K562 (cell line): Measurements from ENCODE around the gene CBX8. TPM values are rescaled to one million over a fixed set of nuclear protein-coding genes. Genes with fewer than 3 reads are reported as not detected.

Experiments
- EGR1 ChIP-seq: fragments of 450-650 bp; conservative IDR thresholded peaks from 2 replicates; pipeline ENCODE4 v1.6.1; 2017; ENCODE audit warnings: mild to moderate bottlenecking
- ELF1 ChIP-seq: fragments of 200-800 bp; sonication (Bioruptor generic); IDR thresholded peaks from 2 replicates; pipeline ENCODE4 v1.6.1; 2016; ENCODE audit warnings: missing genetic modification characterization, missing compliant biosample characterization
- ELF2 ChIP-seq: fragments of 250-450 bp; sonication (Bioruptor Pico); IDR thresholded peaks from 2 replicates; pipeline ENCODE4 v1.5.0; 2021; ENCODE audit warnings: mild to moderate bottlenecking
- KDM4B ChIP-seq, 2 experiments: fragments of 450-650 bp in 1 of 2; sonication (generic) in 1 of 2; IDR thresholded peaks; 2 replicates each; pipeline ENCODE4 v1.6.1; 2016 to 2017; ENCODE audit warnings: borderline replicate concordance in 2 of 2, antibody characterized with exemption in 1 of 2, low read depth in 1 of 2, mild to moderate bottlenecking in 1 of 2
- KLF6 ChIP-seq: fragments of 250-450 bp; sonication (Bioruptor Pico); IDR thresholded peaks from 2 replicates; pipeline ENCODE4 v1.4.0; 2020; ENCODE audit warnings: mild to moderate bottlenecking, moderate library complexity, borderline replicate concordance
- NCOA6 ChIP-seq: fragments of 450-650 bp; IDR thresholded peaks from 2 replicates; pipeline ENCODE4 v1.6.1; 2017; ENCODE audit warnings: mild to moderate bottlenecking
- NFIC ChIP-seq: fragments of 450-650 bp; IDR thresholded peaks from 2 replicates; pipeline ENCODE4 v1.6.1; 2017; ENCODE audit warnings: mild to moderate bottlenecking, inconsistent platforms
- NR1H2 ChIP-seq: sonication (generic); formaldehyde crosslinking; IDR thresholded peaks from 2 replicates; pipeline ENCODE4 v1.4.0; 2020; ENCODE audit warnings: mild to moderate bottlenecking, missing genetic modification reagents
- ZBTB1 ChIP-seq: sonication (generic); formaldehyde crosslinking; IDR thresholded peaks from 2 replicates; pipeline ENCODE4 v1.8.1; 2023; ENCODE audit warnings: missing genetic modification reagents, low read depth, mild to moderate bottlenecking, borderline replicate concordance
- ZBTB7A ChIP-seq: IDR thresholded peaks from 2 replicates; pipeline ENCODE4 v1.6.1; 2011; ENCODE audit warnings: low read depth, mild to moderate bottlenecking, low read length, moderate library complexity, borderline replicate concordance; ENCODE audit not compliant: control insufficient read depth
- polyA plus RNA-seq, 8 experiments: library from polyadenylated mRNA; depleted of rRNA in 4 of 8; stranded (reverse) in 5 of 8; unstranded in 3 of 8; fragments of >200 nt; fragmentation: Nextera tagmentation in 2 of 8; fragmentation: Illumina TruSeq in 1 of 8; extraction: Ambion mirVana in 2 of 8; extraction: Trizol in 1 of 8; gene quantifications; 2 replicates each; pipeline versions ENCODE4 v1.2.1 to v1.2.3, GENCODE V29; 2011 to 2014; ENCODE audit warnings: inconsistent platforms in 1 of 8, missing spikeins in 1 of 8
- total RNA-seq, 7 experiments: library from RNA; depleted of rRNA in 6 of 7; stranded (reverse); fragments of >200 nt in 6 of 7; fragmentation: Illumina TruSeq in 2 of 7; extraction: Trizol in 2 of 7; gene quantifications; 2 replicates each; pipeline versions ENCODE4 v1.2.1 to v1.2.3, GENCODE V29; 2011 to 2021; ENCODE audit warnings: low replicate concordance in 1 of 7
- TF ChIP-seq, protein P1 (sequence below): fragments of 250-450 bp; sonication (Bioruptor Pico); IDR thresholded peaks from 2 replicates; pipeline ENCODE4 v1.8.0; 2022; ENCODE audit warnings: moderate library complexity, mild to moderate bottlenecking, inconsistent platforms
- TF ChIP-seq, protein P2 (sequence below): sonication (generic); formaldehyde crosslinking; IDR thresholded peaks from 2 replicates; pipeline ENCODE4 v1.8.1; 2023; ENCODE audit warnings: mild to moderate bottlenecking, missing genetic modification reagents
- TF ChIP-seq, protein P3 (sequence below): fragments of 450-650 bp; IDR thresholded peaks from 2 replicates; pipeline ENCODE4 v1.6.1; 2016
- TF ChIP-seq, protein P4 (sequence below): fragments of 450-650 bp; formaldehyde crosslinking; IDR thresholded peaks from 2 replicates; pipeline ENCODE4 v1.4.0; 2022; ENCODE audit warnings: missing genetic modification characterization

CBX8 gene
- total and polyA plus RNA-seq, 9 of the 15 experiments (the other 6 are each of a cell fraction or from before 2014, with no cell fraction given): 0.08 to 11.9 (median 2.6) TPM

DNA sequence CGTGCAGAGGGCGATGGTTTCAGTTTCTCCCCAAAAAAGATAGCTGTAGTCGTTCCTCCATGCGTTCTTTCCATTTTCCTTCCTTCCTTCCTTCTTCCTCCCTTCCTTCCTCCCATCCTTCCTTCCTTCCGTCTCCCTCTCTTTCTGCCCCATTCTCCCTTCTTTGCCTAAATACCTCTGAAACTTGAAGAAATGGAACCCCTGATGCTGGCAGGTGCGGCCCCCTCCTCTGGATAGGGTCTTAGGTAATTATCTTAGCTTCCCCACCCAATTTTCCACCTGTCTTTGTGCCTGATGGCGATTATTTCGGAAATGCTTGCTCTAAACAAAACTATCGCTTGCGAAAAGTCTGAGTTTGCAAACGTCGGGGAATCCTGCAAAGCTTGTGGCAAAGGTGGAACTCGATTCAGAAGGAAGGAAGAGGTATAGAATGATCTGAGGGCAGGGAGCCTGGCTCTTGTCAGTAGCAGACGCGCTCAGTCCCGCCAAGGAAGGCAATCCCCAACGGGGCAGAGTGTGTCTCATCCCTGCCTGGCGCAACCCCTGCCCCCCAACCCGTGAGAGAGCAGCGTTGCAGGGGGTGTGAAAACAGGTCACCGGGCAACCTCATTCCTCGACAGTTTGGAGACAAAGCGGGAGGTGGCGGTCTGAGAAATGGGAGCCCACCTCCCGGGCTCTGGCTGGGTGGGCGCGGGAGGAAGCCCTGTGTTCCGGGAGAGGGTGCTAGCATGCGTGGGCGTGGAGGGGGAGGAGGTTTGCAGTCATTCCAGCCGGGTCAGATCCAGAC, 2.9 kb upstream of the CBX8 start (continued):
- TF ChIP-seq, protein P1, sequence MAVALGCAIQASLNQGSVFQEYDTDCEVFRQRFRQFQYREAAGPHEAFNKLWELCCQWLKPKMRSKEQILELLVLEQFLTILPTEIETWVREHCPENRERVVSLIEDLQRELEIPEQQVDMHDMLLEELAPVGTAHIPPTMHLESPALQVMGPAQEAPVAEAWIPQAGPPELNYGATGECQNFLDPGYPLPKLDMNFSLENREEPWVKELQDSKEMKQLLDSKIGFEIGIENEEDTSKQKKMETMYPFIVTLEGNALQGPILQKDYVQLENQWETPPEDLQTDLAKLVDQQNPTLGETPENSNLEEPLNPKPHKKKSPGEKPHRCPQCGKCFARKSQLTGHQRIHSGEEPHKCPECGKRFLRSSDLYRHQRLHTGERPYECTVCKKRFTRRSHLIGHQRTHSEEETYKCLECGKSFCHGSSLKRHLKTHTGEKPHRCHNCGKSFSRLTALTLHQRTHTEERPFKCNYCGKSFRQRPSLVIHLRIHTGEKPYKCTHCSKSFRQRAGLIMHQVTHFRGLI (CRISPR knock-in tag): no peak
- no peak for TF ChIP-seq NFIC
- TF ChIP-seq, protein P2, sequence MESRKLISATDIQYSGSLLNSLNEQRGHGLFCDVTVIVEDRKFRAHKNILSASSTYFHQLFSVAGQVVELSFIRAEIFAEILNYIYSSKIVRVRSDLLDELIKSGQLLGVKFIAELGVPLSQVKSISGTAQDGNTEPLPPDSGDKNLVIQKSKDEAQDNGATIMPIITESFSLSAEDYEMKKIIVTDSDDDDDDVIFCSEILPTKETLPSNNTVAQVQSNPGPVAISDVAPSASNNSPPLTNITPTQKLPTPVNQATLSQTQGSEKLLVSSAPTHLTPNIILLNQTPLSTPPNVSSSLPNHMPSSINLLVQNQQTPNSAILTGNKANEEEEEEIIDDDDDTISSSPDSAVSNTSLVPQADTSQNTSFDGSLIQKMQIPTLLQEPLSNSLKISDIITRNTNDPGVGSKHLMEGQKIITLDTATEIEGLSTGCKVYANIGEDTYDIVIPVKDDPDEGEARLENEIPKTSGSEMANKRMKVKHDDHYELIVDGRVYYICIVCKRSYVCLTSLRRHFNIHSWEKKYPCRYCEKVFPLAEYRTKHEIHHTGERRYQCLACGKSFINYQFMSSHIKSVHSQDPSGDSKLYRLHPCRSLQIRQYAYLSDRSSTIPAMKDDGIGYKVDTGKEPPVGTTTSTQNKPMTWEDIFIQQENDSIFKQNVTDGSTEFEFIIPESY (CRISPR knock-in tag): peak; percentile 66
- TF ChIP-seq KLF6: no peak
- no peak for TF ChIP-seq ZBTB1
- TF ChIP-seq, protein P3, sequence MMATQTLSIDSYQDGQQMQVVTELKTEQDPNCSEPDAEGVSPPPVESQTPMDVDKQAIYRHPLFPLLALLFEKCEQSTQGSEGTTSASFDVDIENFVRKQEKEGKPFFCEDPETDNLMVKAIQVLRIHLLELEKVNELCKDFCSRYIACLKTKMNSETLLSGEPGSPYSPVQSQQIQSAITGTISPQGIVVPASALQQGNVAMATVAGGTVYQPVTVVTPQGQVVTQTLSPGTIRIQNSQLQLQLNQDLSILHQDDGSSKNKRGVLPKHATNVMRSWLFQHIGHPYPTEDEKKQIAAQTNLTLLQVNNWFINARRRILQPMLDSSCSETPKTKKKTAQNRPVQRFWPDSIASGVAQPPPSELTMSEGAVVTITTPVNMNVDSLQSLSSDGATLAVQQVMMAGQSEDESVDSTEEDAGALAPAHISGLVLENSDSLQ: no peak
- TF ChIP-seq ELF1: no peak
- no peak for TF ChIP-seq ELF2 (CRISPR knock-in tag)
- TF ChIP-seq ZBTB7A: 0 out of 2 replicates have a peak, but pooled peaks have one; percentile 4
- no peak for TF ChIP-seq NR1H2
- TF ChIP-seq, protein P4, sequence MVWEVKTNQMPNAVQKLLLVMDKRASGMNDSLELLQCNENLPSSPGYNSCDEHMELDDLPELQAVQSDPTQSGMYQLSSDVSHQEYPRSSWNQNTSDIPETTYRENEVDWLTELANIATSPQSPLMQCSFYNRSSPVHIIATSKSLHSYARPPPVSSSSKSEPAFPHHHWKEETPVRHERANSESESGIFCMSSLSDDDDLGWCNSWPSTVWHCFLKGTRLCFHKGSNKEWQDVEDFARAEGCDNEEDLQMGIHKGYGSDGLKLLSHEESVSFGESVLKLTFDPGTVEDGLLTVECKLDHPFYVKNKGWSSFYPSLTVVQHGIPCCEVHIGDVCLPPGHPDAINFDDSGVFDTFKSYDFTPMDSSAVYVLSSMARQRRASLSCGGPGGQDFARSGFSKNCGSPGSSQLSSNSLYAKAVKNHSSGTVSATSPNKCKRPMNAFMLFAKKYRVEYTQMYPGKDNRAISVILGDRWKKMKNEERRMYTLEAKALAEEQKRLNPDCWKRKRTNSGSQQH: 0 out of 2 replicates have a peak, but pooled peaks have one; percentile 28
- no peak for TF ChIP-seq NCOA6
- TF ChIP-seq KDM4B (IDR thresholded peaks at IDR 0.05; ENCODE audit: borderline replicate concordance in 2 of 2, low read depth in 1 of 2): no peak
- TF ChIP-seq EGR1: peak; percentile 84
